GM21723 (cell line): ENCODE data around the gene PBX1.
"Not testable (repeated sequence)": the region's sequence is repeated elsewhere in the genome, so short reads cannot be mapped to it uniquely, and the experiment has no call there.

Experiments used
- ATAC-seq: cut with Tn5 transposase; IDR thresholded peaks from one replicate; pipeline ENCODE4 v1.9.1; 2021; ENCODE audit warnings: mild to moderate bottlenecking, moderate library complexity; ENCODE audit not compliant: unreplicated experiment

Gene PBX1

DNA sequence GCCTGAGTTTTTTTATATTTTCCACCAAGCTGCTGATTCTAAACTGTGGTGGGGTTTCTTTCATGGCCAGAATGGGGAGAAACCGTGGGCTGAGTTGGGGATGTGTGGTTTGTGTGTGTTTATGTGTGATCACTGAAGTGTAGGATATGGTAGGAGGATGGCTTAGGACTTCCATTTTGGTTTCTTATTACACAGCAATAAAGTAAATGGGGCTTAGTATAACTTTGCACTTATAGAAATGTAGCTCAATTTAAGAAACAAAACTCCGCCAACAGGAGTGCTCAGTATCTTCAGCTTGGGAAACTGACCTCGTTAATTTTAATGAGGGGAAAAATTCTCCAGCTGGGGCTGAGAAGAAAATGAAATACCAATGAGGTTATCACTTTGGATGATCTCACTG is 77.8 kb downstream of the PBX1 start:
- no peak for ATAC-seq

DNA sequence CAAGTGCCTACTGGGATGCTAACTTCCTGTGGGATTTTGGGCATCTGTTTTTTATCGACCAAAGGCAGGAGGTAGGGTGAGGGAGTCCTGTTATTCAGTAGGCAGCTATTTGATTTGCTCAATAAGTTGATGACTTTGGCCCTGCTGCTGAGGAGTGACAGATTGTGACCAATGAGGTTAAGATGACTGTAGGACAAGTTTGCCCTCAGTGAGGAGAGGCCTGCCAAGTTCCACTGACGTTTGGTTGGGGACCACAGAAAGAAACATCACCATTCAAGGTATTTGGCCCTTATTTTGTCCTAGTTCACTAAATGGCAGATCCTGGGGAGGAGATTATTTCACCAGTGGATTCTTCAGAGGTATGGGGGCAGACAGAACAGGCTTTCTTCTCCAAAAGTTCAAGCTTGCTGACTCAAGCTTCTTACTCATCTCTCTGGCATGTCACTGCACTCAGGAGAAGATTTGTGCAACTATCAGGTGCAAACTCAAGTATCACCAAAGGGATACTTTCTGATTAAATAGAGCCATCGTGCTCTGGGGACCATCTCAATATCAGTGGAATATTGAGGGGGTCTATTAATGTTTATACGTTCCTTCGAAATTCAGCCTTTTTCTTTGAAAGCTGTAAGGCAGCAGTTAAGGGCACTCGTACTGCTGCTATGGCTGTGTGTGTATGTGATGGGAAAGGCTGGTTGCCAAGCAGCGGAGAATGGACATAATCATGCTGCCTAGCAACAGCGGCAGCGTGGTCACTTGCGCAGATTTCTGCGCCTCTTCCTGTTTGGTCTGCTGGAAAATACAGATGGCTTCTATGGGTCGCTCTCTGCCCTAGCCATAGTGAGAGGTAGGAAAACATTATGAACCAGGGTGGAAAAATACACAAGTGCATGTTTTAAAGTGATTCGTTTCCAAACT is 78.7 kb downstream of the PBX1 start:
- no peak for ATAC-seq

DNA sequence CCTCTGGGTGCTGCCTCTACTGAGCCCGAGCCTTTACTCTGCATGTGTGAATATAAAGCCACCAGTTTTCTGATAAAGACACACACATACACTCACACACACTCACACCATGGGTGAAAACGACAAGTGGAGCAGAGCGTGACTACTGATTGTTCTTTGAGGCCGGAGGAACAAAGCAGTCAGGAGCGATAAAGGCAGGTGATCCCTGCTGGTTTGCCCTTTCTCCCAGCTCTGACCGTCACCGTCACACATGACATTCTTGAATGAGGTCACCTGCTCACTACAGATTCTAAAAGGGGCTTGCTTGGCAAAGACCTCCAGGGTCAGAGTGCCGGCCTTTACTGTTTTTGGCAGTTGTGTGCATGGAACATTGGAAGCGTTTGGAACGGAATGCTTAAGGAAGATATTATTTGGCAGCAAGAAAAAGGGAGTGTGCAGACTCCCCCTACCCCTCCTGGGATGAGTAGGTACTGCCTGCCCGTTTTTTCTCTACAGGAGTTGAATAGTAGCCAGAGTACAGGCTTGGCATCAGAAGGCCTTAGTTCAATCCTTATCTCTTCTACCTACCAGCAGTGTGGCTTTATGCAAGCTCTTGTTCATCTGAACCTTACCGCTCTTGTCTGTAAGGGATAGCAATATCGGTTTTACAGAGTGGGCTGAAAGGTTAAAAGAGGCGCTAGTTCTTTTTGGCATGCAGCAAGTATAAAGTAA is 79.7 kb downstream of the PBX1 start:
- ATAC-seq: no peak

DNA sequence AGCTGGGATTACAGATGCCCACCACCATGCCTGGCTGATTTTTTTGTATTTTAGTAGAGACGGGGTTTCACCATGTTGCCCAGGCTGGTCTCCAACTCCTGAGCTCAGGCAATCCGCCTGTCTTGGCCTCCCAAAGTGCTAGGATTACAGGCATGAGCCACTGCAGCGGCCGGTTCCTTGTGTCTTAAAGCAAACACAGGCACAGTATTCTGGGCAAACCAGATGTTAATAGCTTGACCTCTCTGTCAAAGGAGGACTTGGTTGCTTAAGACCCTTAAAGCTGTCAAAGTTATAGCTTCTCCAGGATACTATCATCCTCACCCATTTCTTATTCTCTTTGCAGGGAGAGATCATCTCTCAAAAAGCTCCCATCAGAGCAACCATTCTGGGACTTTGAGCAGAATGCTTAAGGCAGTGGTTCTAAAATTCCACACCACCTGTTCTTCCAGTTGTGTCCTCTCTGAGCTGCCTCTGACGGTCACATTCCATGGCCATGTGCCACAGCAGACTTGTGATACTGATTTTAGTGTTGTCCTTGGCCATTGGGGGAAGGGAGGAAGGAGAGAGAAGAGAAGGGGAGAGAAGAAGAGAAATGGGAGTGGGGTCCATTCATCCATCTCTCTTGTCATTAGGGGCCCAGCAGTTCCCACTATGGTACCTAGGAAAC is 81.8 kb downstream of the PBX1 start:
- ATAC-seq: no peak

DNA sequence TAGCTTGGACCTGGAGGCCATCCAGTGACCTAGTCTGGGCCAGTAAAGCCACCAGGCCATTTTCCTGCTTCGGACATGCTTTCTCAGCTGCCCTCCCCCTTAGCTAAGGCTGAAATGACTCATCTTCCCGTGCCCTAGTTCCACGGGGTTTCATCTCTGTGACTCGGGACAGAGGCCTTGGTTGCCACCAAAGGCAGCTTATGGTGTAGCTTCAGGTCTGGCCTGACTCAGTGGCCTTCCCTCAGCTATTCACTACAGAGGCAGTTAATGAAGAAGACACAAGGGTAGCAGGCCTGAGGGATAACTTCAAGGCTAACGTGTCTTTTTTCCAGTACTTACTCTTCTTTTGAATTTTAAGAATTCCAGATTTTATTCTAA is 82.4 kb downstream of the PBX1 start:
- no peak for ATAC-seq

DNA sequence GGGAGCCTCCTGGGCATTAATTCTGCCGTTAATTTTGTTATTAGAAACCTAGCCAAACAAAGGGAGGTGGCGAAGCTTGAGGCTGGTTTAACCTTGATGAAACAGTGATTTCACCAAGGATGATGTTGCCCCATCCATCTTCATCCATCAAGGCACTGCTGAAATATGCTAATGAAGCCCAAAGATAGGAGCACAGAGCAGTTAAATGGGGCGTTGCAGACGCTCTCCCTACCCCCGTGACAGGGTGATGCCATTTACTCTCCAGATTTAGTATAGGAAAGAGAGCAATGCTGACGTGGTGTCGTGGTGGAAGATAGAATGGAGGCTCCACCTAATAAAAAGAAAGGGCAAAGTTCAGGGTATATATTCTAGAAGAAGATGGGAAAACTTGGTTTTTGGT is 84.0 kb downstream of the PBX1 start:
- no peak for ATAC-seq

DNA sequence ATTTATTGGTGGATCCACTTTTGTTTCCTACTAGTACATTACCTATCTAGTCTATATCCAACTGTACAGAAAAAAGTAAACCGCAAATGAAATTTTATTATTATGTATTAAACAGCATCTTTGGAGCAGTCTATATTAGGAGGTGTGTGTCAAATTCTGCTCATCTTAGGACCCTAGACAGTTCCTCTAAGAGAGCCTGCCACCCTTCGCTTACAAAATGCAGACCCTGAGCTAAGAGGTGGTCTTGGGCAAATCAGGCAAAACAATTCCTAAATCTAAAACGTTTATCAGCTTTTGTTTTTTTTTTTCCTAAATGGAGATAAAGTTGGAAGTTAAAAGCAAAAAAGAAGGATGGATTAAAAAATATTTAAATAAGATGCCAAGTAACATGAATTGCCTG is 85.3 kb downstream of the PBX1 start:
- no peak for ATAC-seq

DNA sequence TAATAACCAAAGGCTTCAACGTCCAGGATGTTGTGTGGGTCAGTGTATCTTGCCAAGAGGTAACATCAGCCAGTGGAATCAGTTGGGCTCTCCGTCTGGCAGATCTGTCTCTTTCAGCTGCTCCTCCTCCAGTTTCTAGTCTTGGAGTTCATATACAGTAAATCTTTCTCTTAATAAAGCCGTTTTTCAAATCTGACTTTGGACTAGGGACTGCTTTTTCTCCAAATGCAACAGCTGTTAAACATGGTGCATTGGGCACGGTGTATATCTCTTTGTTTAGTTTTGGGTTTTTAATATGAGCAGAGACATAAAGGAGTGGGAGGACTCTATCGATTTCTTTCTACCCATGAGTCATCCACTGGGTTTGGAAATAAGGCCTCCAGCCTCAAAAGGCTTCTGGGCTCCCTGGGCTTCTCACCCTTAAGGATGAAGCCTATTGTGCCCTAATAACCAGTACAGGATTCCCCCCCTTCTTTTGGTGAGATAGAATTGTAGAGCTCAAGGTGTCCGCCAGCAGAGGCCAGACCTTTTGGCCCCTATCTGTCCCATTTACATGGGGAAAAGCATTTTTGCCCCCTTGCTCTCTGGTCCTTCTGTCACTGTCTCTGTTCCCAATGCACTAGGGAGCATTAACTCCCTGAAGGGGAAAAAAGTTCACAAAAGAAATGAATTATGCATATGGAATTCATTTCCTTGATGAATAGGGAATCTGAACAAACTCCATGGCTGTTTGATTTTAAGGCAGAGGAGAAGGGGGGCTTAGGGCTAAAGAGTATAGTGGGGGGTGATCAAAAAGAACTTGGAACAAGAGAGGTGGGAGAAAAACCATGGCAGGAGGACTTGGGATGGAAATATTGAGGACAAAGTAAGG is 86.0 kb downstream of the PBX1 start:
- ATAC-seq: no peak

DNA sequence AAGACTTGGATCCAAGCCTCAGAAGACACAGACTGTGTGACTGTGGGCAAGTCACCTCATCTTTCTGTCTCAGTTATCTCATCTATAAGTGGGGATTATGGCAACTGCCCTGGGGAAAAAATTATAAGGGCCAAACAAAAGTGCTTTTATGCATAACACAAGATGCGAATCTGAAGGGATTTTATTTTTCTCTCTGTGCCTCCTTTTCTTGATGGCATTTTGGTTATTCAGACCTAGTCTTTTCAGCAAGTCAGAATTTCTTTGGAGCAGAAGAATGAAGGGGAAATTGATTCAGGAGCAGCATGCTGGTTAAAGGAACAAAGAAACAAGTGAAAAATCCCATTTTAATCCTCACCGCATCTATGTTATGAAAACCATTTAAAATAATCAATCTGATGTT is 86.9 kb downstream of the PBX1 start:
- ATAC-seq: no peak

DNA sequence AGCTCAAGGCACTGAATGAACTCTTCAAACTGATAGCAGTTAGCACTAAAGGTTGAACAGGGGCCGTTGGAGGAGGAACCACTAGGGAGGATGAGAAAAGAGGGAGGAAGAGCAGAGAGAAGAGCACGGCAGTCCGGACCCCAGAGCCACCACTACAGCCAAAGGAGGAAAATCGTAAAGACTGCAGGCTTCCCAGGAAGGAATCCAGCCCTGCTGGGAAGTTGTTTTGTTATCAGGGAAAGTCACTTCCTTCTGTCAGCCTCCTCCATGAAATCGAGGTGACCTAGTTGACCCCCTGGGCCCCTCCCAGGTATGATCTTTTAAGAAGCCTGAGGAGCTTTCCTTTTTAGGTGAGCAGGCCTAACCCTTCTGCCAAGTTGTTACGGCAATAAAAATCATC is 88.2 kb downstream of the PBX1 start:
- ATAC-seq: no peak

DNA sequence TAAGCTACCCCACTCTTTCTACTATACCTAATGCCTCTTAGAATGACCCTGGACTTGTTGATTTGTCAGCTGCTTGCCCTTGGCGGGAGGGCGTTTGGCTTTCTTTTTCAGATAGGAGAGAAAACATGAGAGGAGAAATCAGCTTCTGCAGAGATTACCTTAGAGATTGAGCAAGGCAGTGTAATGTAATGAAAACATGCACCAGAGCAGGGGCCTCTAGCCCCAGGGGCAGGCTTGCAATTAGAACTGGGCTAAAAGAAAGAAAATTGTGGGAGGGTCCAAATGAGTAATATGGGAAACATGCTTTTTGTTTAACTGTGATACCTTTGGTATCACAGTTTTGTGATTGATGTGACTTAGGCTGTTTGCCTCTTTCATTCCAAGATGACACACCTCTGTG is 89.7 kb downstream of the PBX1 start:
- ATAC-seq: no peak

DNA sequence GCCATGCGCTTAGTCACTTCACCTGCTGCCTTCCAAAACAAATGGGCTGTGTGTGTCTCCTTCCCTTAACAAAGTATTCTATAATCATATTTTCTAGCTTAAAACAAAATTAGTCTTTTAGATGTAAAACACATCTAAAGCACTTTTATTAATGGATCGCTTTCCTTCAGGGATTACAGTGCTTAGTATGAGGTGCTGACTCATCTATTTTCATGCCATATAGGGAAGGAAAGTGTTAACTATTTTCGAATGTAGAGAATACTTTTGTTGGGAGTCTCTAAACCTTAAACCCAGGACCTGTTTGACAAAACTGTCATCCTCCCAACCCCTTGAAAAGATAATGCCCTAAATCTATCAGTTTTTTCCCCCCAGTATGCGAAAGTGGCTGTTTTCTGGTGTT is 90.2 kb downstream of the PBX1 start:
- ATAC-seq: no peak

DNA sequence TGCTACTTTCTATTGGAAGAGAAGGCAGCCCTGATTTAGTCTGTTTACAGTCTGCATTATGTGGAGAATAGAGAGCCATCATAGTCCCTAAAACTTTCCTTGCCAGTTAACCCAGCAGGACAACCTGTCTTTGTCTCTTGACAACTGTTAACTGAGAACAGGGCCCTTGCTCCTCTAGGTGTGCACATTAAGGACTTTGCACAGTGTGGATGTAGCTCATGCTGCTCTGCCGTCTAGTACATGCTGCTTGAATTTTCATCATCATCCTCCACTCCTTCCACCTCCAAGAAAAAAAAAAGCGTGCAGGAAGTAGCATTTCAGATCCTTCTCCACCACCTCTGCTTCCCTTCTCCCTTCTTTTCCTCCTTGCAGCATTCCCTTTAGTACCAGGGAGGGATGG is 91.5 kb downstream of the PBX1 start:
- ATAC-seq: no peak

DNA sequence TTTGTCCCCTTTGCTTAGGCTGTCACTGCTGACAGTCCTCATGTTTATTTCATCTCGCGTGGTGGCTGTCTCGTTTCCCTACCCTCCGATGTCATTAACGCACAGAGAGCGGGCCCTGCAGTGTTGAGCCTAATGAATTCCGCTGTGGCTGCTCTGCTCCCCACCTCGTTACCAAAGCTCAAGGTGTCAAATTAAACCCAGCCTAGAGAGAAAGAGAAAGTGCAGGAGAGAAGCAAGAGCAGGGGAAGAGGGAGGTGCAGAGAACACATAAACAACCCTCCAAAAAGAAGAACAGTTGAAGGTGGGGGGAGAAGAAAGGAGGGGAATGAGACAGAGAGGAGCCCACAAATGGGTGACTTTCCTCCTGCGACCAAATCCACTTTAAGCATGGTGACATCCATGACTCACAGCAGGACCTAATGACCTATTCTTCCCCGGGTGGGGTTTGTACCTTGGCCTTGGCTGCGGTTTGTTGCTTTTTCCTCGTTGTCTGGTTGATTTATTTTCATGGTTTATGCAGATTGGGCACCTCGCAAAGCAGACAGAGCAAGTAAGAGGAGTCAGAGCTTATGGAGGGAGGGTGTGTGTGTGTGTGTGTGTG is 92.5 kb downstream of the PBX1 start:
- no peak for ATAC-seq

DNA sequence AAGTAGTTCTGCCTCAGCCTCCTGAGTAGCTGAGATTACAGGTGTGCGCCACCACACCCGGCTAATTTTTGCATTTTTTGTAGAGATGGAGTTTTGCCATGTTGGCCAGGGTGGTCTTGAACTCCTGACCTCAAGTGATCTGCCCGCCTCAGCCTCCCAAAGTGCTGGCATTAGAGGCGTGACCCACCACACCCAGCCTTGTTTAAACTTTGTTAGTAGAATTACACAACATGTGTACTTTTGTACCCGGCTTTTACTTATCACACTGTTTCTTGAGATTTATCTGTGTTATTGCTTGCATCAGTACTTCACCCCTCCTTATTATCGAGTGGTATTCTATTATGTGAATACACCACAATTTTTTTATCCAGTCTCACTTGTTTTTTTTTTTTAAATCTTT is 94.0 kb downstream of the PBX1 start:
- not testable (repeated sequence) for ATAC-seq

DNA sequence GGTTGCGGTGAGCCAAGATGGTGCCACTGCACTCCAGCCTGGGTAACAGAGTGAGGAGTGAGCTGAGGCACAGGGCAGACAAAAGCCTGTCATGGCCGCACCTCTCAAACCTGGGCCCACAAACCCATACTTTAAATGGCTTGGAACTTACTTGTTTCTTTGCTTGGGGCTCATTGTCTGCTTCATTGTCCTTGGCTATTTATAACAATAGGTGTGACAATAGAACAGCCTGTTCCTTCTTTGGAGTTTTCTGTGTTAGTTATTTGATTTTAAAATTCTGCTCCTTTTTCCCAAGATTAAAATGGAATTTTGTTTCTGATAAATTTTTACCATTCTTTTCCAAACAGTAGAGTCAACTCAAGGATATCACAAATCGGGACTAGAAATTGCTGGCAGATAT is 94.7 kb downstream of the PBX1 start:
- no peak for ATAC-seq

DNA sequence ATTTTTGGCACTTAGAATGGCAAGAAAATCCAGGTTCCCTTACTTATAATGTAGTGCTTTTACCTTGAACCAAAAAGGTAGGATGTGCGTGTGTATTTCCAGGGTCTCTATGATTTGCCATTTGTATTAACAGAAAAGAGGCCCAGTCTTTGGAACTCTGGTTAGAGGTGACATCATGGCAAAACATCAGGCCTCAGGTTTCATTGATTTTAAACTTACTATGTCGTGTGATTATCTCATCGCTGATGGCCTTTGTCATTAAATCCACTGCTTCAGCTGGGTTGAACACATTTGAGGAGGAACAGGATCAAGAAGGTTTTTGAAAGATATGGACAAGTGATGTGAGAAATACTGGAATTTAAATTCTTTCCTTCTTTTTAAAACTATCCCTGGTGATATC is 95.2 kb downstream of the PBX1 start:
- no peak for ATAC-seq

DNA sequence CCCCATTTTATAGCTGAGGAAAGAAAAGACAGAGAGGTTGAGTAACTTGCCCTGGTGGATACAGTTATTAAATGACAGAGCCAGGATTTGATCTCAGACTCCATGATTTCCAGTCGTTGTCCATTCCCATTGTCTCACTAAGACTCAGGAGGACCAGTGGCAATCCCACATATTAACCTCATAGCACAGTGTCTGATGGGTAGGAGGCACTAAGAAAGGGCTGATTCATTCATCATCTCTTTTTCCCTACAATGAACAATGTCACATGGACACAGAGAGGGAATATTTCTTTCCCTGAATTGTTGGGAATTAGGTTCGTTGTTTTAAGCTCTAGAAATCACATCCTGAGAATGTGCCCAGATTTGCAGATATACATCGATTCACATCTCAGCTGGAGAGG is 99.9 kb downstream of the PBX1 start:
- ATAC-seq: no peak

DNA sequence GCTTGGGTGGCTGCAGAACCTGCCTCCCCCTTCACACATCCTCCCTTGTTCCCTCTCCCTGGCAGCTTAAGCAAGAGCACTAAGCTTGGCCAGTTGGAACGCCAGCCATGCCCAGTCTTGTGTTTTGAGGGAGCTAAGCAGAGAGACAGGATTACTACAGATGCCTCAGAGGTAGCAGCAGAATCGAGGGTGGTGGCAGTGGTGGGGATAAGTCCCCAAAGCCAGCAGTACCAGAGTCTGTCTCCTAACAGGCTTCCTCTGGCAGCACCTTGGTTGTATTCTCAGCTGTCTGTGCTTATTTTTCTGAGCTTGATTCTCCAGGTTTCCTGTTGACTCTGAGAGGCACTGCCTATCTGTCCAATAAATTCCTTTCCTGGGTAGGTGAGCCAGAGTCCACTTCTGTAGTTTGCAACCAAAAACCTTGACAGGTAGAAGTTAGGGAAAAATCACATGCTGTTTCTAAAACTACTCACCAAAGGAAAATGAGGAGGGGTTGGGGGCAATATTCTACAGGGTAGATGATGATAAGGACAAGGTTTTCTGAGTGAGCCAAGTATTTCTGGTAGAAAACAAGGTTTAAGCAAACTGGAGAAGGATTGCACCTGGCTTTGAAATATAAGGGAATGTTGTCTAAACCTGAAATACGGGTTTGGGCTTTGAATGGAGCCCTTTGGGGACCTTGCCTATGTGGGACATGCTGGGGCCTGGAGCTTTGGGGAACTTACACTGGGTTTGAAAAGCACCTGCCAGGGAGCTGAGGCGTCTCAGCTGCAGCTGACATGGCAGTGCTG is 100.8 kb downstream of the PBX1 start:
- ATAC-seq: peak; percentile 21

DNA sequence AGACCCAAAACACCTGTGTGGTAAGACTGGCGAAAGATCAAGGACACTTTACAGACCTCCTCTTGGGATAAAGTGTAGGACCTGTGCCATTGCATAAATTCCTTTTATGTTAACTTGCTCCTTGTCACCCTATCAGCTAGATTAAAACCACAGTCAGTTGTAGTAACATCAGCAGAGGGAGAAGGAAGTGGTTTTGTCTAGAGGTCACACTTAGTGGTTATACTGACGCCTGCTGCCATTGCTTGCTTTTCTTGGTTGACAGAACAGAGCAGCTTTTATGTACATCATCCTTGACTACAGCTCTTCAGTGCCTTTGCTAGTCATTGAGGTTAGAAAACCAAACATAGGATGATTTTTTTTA is 101.4 kb downstream of the PBX1 start:
- peak; percentile 83 for ATAC-seq
